H4 (cell line): ENCODE results near the gene PTGES3L. TPM values are rescaled to one million over a fixed set of nuclear protein-coding genes. Genes with fewer than 3 reads are reported as not detected.
"Not testable (repeated sequence)": the region's sequence is repeated elsewhere in the genome, so short reads cannot be mapped to it uniquely, and the experiment has no call there.

Source experiments
- DNase-seq: peaks from one replicate; pipeline ENCODE4 v3.0.0-alpha.2; 2015; ENCODE audit warnings: low spot score
- total RNA-seq: library from RNA; depleted of rRNA; stranded (reverse); fragments of >200 nt; shearing (Covaris generic); gene quantifications from 2 replicates; pipeline ENCODE4 v1.2.3, GENCODE V29; 2014

PTGES3L gene
- total RNA-seq, 1 experiment from 2014 or later: 0.19 TPM

DNA sequence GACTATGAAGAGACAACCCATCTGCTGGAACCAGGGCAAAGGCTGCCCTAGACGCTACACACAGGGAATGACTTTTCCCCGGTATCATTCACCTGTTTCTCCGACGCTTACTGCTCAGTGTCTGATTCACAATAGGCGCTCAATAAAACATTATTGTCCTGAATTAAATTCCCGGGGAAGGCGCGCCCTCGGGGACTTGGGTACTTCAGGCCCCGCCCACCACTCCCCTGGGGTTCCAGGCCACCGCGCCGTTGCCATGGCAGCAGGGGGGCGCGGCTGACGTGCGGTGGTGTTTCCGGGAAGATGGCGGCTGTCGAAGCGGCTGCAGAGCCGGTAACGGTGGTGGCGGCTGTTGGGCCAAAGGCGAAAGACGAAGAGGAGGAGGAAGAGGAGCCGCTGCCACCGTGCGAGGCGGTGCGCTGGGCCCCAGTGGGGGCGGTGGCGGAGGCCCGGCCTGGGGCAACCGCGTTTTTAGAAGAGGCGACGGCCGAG, 440 bp upstream of the PTGES3L start, which contains the start of gene RUNDC1:
RUNDC1 (plus strand) TSS at position 292 of the 492 bp plus-strand sequence; CDS start at position 304, 12 bp downstream.
- peak; percentile 82 for DNase-seq

- DNase-seq: not testable (repeated sequence)
Measured at GRCh38 chr17:42975701-42976100, 4.2 kb downstream of the PTGES3L start.

DNA sequence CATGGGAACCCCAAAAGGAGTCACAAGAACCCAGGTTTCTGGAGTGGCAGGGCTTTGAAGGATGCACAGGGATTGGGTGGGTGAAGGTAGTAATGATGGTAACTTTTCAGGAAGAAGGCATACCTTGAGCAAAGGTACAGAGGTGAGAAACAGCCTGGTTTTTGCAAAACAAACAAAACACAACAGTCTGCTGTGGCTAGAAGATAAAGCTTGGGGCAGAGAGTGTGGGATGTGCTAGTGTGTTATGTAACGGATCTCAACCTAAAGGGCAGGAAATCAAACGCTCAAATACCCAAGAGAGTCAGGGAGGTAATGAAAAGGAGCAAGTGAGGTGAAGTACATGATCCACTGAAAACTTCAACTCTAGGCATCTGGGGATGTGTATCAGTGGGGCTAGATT, 4.6 kb downstream of the PTGES3L start:
- DNase-seq: no peak

DNA sequence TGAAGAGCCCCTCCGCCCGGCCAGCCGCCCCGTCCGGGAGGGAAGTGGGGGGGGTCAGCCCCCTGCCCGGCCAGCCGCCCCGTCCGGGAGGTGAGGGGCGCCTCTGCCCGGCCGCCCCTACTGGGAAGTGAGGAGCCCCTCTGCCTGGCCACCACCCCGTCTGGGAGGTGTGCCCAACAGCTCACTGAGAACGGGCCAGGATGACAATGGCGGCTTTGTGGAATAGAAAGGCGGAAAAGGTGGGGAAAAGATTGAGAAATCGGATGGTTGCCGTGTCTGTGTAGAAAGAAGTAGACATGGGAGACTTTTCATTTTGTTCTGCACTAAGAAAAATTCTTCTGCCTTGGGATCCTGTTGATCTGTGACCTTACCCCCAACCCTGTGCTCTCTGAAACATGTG, 6.6 kb downstream of the PTGES3L start:
- DNase-seq: not testable (repeated sequence)

DNA sequence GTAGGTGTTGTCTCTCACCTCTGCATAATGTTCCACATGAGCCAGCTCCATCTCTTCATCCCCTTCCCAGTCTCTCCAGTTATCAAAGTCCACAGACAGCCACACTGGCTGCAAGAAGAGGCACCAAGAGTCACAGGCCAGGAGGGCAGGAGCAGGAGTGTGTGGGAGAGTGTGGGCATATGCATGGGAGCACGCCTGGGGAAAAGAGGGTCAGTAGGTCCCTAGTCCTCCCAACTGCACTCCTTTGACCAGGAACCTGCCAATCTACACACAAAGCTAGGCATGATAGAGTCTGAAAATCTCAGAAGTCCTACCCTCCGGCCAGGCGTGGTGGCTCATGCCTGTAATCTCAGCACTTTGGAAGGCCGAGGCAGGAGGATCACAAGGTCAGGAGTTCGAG, 8.3 kb downstream of the PTGES3L start:
- no peak for DNase-seq

- no peak for DNase-seq
Measured at GRCh38 chr17:42969001-42969581, 10.8 kb downstream of the PTGES3L start.

DNA sequence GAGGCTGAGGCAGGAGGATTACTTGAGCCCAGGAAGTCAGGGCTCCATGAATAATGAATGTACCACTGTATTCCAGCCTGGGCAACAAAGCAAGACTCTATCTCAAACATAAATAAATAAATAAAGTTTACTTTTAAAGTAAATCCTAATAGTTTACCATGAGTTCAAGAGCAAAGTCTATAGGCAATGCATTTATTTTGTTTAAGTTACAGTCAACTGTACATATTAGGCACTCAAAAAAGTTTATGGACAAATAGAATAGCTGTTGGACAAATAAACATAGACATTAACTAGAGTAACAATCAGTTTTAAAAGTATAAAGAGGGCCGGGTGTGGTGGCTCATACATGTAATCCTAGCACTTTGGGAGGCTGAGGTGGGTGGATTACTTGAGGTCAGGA, 12.0 kb downstream of the PTGES3L start:
- no peak for DNase-seq

DNA sequence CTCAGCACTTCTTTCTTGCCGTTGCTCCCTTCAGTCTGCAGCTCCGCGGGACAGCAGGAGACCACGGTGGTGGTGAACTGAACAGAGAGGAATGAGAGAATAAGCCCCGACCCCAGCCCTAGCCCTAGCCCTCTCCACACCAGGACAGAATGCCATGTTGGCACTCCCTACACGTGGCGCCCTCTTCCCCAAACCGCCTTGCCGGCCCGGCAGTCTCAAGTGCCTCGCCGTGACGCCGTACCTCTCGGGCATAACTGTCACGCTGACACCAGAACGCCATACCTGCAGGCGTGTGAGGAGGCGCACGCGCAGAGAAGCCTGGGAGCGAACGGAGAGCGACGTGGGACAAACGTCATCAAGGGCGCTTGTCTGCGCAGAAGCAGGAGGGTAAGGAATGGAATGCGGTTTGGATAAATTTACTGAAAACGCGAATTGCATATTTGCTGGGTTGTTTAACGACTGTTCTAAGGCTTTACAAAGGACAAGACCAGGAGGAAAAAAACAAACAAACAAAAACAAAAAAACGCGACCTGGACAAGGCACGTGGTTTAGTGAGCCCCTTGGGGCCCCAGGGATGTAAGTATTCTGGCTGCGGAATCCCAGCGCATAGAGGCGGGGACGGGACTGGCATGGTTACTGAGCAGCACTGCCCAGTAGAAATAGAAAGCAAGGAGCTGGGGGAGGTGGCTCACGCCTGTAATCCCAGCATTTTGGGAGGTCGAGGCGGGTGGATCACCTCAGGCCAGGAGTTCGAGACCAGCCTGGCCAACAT, 15.5 kb downstream of the PTGES3L start, which contains the start of gene AARSD1:
AARSD1 (minus strand) TSS at position 294 of the 772 bp plus-strand sequence; CDS start at position 280, 14 bp downstream.
- DNase-seq: peak; percentile 92

GRCh38 chr17:42953669-42954068, 26.2 kb downstream of the PTGES3L start:
- no peak for DNase-seq

DNA sequence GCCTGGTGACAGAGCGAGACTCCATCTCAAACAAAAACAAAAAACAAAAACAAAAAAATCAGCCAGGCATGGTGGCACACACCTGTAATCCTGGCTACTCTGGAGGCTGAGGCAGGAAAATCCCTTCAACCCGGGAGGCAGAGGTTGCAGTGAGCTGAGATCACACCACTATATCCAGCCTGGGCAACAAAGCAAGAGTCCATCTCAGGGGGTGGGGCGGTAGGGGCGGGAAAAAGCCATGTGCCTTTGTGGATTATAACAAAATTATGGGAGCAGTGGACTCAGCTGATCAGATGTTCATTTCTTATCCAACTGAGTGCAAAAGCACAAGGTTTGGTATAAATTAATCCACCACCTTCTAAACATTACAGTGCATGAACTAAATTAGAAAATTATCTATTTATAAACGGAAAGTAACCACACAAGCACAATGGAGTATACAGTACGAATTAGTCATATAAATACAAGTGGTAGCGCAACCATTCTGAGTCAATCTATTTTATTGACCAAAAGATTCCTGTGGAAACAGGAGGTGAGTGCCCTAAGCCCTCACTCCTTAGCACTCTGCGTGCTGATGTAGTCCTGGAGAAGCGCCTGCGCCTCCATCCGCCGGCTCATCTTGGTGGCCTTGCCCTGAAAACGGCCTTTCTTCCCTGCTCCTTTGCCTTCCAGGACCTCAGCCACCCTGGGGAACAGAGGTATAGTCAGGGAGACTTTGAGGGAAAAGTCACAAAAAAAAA, 29.7 kb downstream of the PTGES3L start:
- DNase-seq: peak; percentile 63

DNA sequence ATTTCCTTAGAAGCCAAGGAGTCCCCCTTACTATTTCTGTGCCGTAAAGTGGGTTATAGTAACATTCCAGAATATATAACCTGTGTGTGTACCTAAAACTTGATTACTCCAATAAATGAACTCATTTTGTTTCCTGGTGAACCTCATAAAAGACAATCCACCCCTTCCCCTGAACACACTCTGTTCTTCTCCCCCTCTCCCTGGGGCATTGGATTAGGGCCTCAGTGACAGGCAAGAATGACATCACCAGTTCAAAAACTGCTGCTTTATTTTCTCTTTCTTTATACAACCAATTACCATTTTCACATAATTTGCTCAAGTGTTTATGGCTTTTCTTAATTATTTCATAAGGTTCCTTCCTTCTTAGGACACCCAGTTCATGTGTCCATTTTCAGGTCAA, 33.1 kb downstream of the PTGES3L start:
- no peak for DNase-seq

DNA sequence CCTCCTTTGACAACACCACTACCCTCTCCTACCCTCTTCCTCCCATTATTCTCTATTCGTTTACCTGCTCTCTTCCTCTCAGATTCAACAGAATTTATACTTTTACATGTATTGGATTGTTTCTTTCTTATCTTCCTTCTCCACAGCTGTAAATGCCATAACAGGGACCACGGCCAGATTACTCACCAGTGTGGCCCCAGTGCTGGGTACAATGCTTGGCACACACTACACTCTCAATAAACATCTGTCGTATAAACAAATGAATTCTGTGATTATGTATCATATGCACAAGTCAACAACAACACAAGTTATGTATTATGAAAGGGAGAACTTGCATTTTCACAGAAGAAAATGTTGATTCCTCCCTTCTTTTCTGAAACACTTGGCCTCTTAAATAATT, 35.7 kb downstream of the PTGES3L start:
- no peak for DNase-seq

GRCh38 chr17:42937712-42938596, 41.9 kb downstream of the PTGES3L start:
- DNase-seq: peak; percentile 48

DNA sequence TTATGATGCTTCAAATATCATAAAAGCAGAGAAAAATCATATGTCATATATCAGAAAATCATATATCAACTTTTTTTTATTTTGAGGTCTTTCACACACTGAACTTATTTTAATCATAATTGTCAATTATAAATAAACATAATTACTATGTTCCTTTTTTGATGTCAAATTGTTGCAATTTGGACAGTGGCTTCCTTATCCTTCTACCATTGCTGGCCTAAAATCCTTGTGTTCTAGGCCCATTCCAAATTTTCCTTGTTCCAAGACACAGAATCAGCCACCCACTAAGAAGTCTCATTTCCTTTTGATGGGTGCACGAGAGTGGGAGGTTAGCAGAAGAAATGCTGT, 50.4 kb downstream of the PTGES3L start:
- DNase-seq: no peak

GRCh38 chr17:42928714-42929496, 51.0 kb downstream of the PTGES3L start:
- peak; percentile 85 for DNase-seq

GRCh38 chr17:42924891-42925290, 55.0 kb downstream of the PTGES3L start:
- DNase-seq: no peak

DNA sequence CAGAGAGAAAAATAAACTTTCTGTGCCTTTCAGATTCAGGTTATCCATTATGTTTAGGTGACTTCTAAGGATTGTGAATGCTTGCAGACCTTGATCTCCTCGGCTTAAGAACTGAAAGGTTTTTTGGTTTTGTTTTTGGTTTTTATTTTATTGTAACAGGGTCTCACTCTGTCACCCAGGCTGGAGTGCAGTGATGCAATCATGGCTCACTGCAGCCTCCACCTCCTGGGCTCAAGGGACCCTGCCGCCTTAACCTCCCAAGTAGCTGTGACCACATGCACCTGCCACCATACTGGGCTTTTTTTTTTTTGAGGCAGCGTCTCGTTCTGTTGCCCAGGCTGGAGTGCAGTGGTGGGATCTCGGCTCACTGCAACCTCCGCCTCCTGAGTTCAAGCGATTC, 56.4 kb downstream of the PTGES3L start:
- DNase-seq: not testable (repeated sequence)

DNA sequence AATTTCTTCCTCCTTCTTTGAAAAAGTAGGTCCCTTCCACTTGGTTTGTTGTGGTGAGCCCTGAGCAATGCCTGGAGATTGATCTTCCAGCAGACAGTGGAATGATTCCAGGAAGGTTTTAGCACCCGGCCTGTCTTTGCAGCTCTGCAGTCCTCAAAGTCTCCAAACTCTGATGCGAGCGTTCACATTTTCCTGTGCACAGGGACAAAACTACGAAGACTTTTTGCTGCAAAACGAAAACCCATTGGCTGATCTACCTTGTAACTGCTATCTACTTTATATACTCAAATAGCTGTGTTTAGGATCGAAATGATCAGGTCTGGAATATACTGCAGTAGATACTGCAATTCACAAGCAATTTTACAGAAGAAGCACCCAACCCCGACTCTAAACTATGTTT, 57.6 kb downstream of the PTGES3L start:
- no peak for DNase-seq

DNA sequence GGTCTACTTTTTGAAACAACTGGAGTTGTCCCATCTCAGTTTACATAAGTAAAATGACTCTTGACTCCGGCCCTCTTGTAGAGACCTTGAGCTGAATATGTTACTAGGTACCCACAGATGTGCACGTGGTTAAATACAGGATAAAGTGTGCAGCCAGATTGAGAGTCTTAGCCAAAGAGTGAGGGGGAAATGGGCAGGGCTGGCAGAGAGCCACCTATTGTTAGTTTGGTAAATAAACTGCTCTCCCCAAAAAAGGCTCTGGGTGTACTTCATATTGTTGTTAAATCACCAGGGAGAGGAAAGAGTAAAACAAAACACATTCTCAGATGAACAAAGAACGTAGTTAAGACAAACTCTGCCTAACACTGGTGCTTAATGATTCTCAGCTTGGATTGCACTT, 59.0 kb downstream of the PTGES3L start:
- no peak for DNase-seq

- no peak for DNase-seq
Measured at GRCh38 chr17:42920106-42920900, 59.6 kb downstream of the PTGES3L start.
